Stimulated activated CD4-positive, alpha-beta T cell treated with anti-CD3 and anti-CD28 coated beads, TNF-alpha, amount 100 ng/mL, for 4 hours (primary cell): ENCODE measurements around the gene ARHGEF2.

Source experiments
- DNase-seq, 3 experiments: peaks; one replicate each; pipeline ENCODE4 v3.0.0-alpha.2; 2020; ENCODE audit warnings: low read depth in 3 of 3

The ARHGEF2 gene

GRCh38 chr1:155978325-155978972 lies at the start of gene ARHGEF2:
Gene ARHGEF2 (minus strand): TSS chr1:155978547. CDS start chr1:155978427, 120 bp downstream.
- DNase-seq, result peak; percentile 69 to 76 (median 76)

GRCh38 chr1:156026588-156026987 lies 48.2 kb upstream of the ARHGEF2 start:
- DNase-seq, result no peak

GRCh38 chr1:156025876-156026275 lies 47.5 kb upstream of the ARHGEF2 start:
- DNase-seq, result no peak

GRCh38 chr1:156024801-156025200 lies 46.5 kb upstream of the ARHGEF2 start:
- no peak for DNase-seq

GRCh38 chr1:156021954-156022353 lies 43.6 kb upstream of the ARHGEF2 start:
- DNase-seq, result no peak

GRCh38 chr1:156021093-156021428 lies 42.7 kb upstream of the ARHGEF2 start:
- DNase-seq, result no peak

GRCh38 chr1:156020293-156021092 lies 42.1 kb upstream of the ARHGEF2 start, which contains the start of gene SSR2:
Gene SSR2 (minus strand): TSS chr1:156020951. CDS start chr1:156020167, 784 bp downstream.
- DNase-seq, result peak; percentile 54 to 66 (median 65)

GRCh38 chr1:156019946-156020292 lies 41.6 kb upstream of the ARHGEF2 start:
- DNase-seq, result no peak

GRCh38 chr1:156014829-156015228 lies 36.5 kb upstream of the ARHGEF2 start:
- no peak for DNase-seq

- no peak for DNase-seq
Measured at GRCh38 chr1:156012051-156012817, 33.9 kb upstream of the ARHGEF2 start.

- no peak for DNase-seq
Measured at GRCh38 chr1:156009404-156009803, 31.1 kb upstream of the ARHGEF2 start.

GRCh38 chr1:156006666-156007376 lies 28.5 kb upstream of the ARHGEF2 start:
- DNase-seq, result no peak

GRCh38 chr1:156004843-156005584 lies 26.7 kb upstream of the ARHGEF2 start:
- DNase-seq, result no peak

GRCh38 chr1:156003923-156004188 lies 25.5 kb upstream of the ARHGEF2 start:
- DNase-seq, result no peak

- no peak for DNase-seq
Measured at GRCh38 chr1:156002188-156002911, 24.0 kb upstream of the ARHGEF2 start.

- DNase-seq, result no peak
Measured at GRCh38 chr1:156001662-156002171, 23.4 kb upstream of the ARHGEF2 start.

GRCh38 chr1:156001021-156001661 lies 22.8 kb upstream of the ARHGEF2 start:
- no peak for DNase-seq

GRCh38 chr1:155999964-156000363 lies 21.6 kb upstream of the ARHGEF2 start:
- no peak for DNase-seq

- DNase-seq, result no peak
Measured at GRCh38 chr1:155996166-155996565, 17.8 kb upstream of the ARHGEF2 start.

GRCh38 chr1:155993595-155993994 lies 15.2 kb upstream of the ARHGEF2 start:
- DNase-seq, result no peak
